GM23248 (cell line): ENCODE data around the gene DISP2.

ENCODE experiments used
- EZH2 ChIP-seq: fragments of 200-600 bp; sonication (generic); IDR thresholded peaks from 2 replicates; pipeline ENCODE4 v1.6.1; 2018; ENCODE audit warnings: antibody characterized with exemption, mild to moderate bottlenecking; ENCODE audit not compliant: insufficient read depth, poor library complexity, severe bottlenecking
- EZH2phosphoT487 ChIP-seq: fragments of 200-600 bp; sonication (generic); IDR thresholded peaks from 2 replicates; pipeline ENCODE4 v1.6.1; 2018; ENCODE audit warnings: antibody characterized with exemption, moderate library complexity, mild to moderate bottlenecking, low read depth; ENCODE audit not compliant: insufficient read depth

- TF ChIP-seq EZH2 (no peak), EZH2phosphoT487 (no peak)
Measured at GRCh38 chr15:40334541-40334940, 23.5 kb upstream of the DISP2 start.
